CD14-positive monocyte (primary cell): ENCODE results near the gene MYO1D. TPM values are rescaled to one million over a fixed set of nuclear protein-coding genes. Genes with fewer than 3 reads are reported as not detected.
"Not testable (repeated sequence)": the region's sequence is repeated elsewhere in the genome, so short reads cannot be mapped to it uniquely, and the experiment has no call there.

ENCODE experiments used
- DNase-seq, 3 donors: peaks; one replicate each; pipeline ENCODE4 v3.0.0-alpha.2; 2011 to 2022
- H2AFZ ChIP-seq: 2 replicates; pipeline ENCODE4 v1.6.0; 2012; ENCODE audit warnings: mild to moderate bottlenecking, low read depth, low read length, inconsistent platforms; ENCODE audit not compliant: insufficient read depth, poor library complexity, severe bottlenecking
- H3K27ac ChIP-seq, 2 donors: 1 replicate in 1 of 2; 2 replicates in 1 of 2; pipeline ENCODE4 v1.5.1; 2012 to 2013; ENCODE audit warnings: low read length in 2 of 2, control low read depth in 1 of 2, inconsistent platforms in 1 of 2, low read depth in 1 of 2, mild to moderate bottlenecking in 1 of 2
- H3K27me3 ChIP-seq, 2 donors: one replicate each; pipeline versions ENCODE4 v1.6.0 to v1.6.1; 2011 to 2013; ENCODE audit warnings: low read length in 2 of 2; ENCODE audit not compliant: control insufficient read depth in 2 of 2, insufficient read depth in 2 of 2
- H3K36me3 ChIP-seq, 2 donors: replicated peaks in 1 of 2; 1 replicate in 1 of 2; 2 replicates in 1 of 2; pipeline versions ENCODE4 v1.5.1 to v1.6.1; 2012 to 2013; ENCODE audit warnings: low read length in 2 of 2, control low read depth in 1 of 2, inconsistent platforms in 1 of 2, mild to moderate bottlenecking in 1 of 2; ENCODE audit not compliant: insufficient read depth in 2 of 2, control insufficient read depth in 1 of 2
- H3K4me1 ChIP-seq, 2 donors: 1 replicate in 1 of 2; 2 replicates in 1 of 2; pipeline versions ENCODE4 v1.5.1 to v1.6.1; 2012 to 2013; ENCODE audit warnings: low read length in 2 of 2, control low read depth in 1 of 2, inconsistent platforms in 1 of 2, mild to moderate bottlenecking in 1 of 2, moderate library complexity in 1 of 2; ENCODE audit not compliant: insufficient read depth in 2 of 2, control insufficient read depth in 1 of 2
- H3K4me2 ChIP-seq: replicated peaks from 2 replicates; pipeline ENCODE3; 2012; ENCODE audit warnings: low read length, moderate library complexity, mild to moderate bottlenecking; ENCODE audit not compliant: poor library complexity, severe bottlenecking; ENCODE audit errors: extremely low read depth
- H3K4me3 ChIP-seq, 3 experiments: fragments of 200-600 bp in 1 of 3; sonication (generic) in 1 of 3; replicated peaks in 1 of 3; 1 replicate in 2 of 3; 2 replicates in 1 of 3; pipeline ENCODE4 v1.5.1; 2011 to 2013; ENCODE audit warnings: low read length in 3 of 3, mild to moderate bottlenecking in 3 of 3, control low read depth in 2 of 3, low read depth in 2 of 3, inconsistent platforms in 1 of 3, moderate library complexity in 1 of 3
- H3K79me2 ChIP-seq: 2 replicates; pipeline ENCODE4 v1.6.0; 2012; ENCODE audit warnings: mild to moderate bottlenecking, control low read depth, inconsistent platforms, low read length, moderate library complexity; ENCODE audit not compliant: insufficient read depth
- H3K9ac ChIP-seq: 2 replicates; pipeline ENCODE4 v1.6.0; 2017; ENCODE audit warnings: low read length, mild to moderate bottlenecking; ENCODE audit not compliant: insufficient read depth, poor library complexity, severe bottlenecking
- H3K9me3 ChIP-seq, 2 donors: replicated peaks in 1 of 2; 1 replicate in 1 of 2; 2 replicates in 1 of 2; pipeline versions ENCODE4 v1.5.1 to v1.6.1; 2012 to 2013; ENCODE audit warnings: low read length in 2 of 2, control low read depth in 1 of 2; ENCODE audit not compliant: control insufficient read depth in 1 of 2, insufficient read depth in 1 of 2
- H4K20me1 ChIP-seq: 2 replicates; pipeline ENCODE4 v1.6.0; 2012; ENCODE audit warnings: mild to moderate bottlenecking, low read length, control low read depth, moderate library complexity; ENCODE audit not compliant: insufficient read depth
- H3K27ac Mint-ChIP-seq, 7 donors: one replicate each; pipeline ENCODE4 v1.8.0; 2020; ENCODE audit warnings: mild to moderate bottlenecking in 7 of 7, mixed read lengths in 7 of 7, moderate library complexity in 6 of 7, inconsistent platforms in 2 of 7
- H3K27me3 Mint-ChIP-seq, 3 donors: one replicate each; pipeline ENCODE4 v1.8.0; 2021 to 2022; ENCODE audit warnings: low read depth in 3 of 3, mild to moderate bottlenecking in 3 of 3, mixed read lengths in 3 of 3, moderate library complexity in 3 of 3, inconsistent platforms in 1 of 3
- H3K36me3 Mint-ChIP-seq, 2 donors: one replicate each; pipeline ENCODE4 v1.8.0; 2020; ENCODE audit warnings: mixed read lengths in 2 of 2, inconsistent platforms in 1 of 2, mild to moderate bottlenecking in 1 of 2
- H3K4me1 Mint-ChIP-seq: one replicate; pipeline ENCODE4 v1.8.0; 2020; ENCODE audit warnings: mild to moderate bottlenecking, mixed read lengths
- H3K4me3 Mint-ChIP-seq, 2 donors: one replicate each; pipeline ENCODE4 v1.8.0; 2020; ENCODE audit warnings: mild to moderate bottlenecking in 2 of 2, mixed read lengths in 2 of 2, moderate library complexity in 1 of 2
- H3K9me3 Mint-ChIP-seq, 7 donors: one replicate each; pipeline ENCODE4 v1.8.0; 2020 to 2022; ENCODE audit warnings: mixed read lengths in 7 of 7, mild to moderate bottlenecking in 6 of 7, moderate library complexity in 6 of 7, inconsistent platforms in 2 of 7
- WGBS: methylation state at CpG from one replicate; pipeline ENCODE4 v1.1.5; 2013; ENCODE audit warnings: missing lambda C conversion rate; ENCODE audit not compliant: insufficient coverage; 5-methylcytosine and 5-hydroxymethylcytosine counted together
- intact Hi-C, 2 donors: fragments of 100-400 bp; cut with micrococcal nuclease; formaldehyde crosslinking; loops; one replicate each; pipeline versions ENCODE4 v1.15.0 to v1.15.1; 2023
- polyA plus RNA-seq, 3 donors: library from polyadenylated mRNA; depleted of rRNA in 1 of 3; unstranded in 2 of 3; stranded (reverse) in 1 of 3; fragments of 300-500 nt in 2 of 3; fragments of >200 nt in 1 of 3; fragmentation: Illumina TruSeq in 2 of 3; gene quantifications; 1 replicate in 2 of 3; 2 replicates in 1 of 3; pipeline ENCODE4 v1.2.3, GENCODE V29; 2012 to 2021
- TF ChIP-seq, protein P1 (sequence below): fragments of 200-600 bp; IDR thresholded peaks from one replicate; pipeline ENCODE4 v1.8.0; 2022; ENCODE audit warnings: antibody characterized with exemption, mild to moderate bottlenecking

MYO1D gene
- polyA plus RNA-seq, 3 donors: 0.22 to 0.39 (median 0.26) TPM

DNA sequence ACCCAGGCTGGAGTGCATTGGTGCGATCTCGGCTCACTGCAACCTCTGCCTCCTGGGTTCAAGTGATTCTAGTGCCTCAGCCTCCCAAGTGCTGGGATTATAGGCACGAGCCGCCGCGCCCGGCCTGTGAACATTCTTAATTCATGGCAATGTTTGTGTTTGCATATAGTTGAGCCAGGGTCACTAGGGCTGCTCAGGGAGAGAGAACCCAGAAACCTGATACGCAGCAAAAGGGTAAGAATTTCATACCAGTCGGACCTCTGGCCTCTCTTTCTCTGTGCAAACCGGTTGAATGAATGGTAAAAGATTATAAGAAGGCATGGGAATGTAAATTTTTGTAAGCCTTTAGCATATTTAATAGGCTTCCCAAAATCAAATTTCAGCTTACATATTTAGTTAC lies 44.1 kb upstream of the MYO1D start:
- Histone ChIP-seq H3K9ac (no peak overlapping the region), H3K4me1 (no peaks in the 10 kb centered on the region), H3K4me3 (no peak overlapping the region), H2AFZ (no peak overlapping the region), H3K4me2 (no peak overlapping the region), H3K27me3 (peaks cover 3 to 8% of the 10 kb centered on the region in 2 donors), H4K20me1 (no peaks in the 10 kb centered on the region), H3K36me3 (no peaks in the 10 kb centered on the region), H3K27ac (no peak overlapping the region), H3K79me2 (no peaks in the 10 kb centered on the region), H3K9me3 (no peaks in the 10 kb centered on the region)
- Mint-ChIP-seq H3K36me3 (no peaks in the 10 kb centered on the region), H3K27me3 (peaks cover 7 to 9% (median 8%) of the 10 kb centered on the region in 3 donors), H3K4me1 (no peaks in the 10 kb centered on the region), H3K27ac (no peak overlapping the region), H3K4me3 (no peak overlapping the region), H3K9me3 (no peaks in the 10 kb centered on the region)
- 100% methylated on average over 7 of the region's 10 CpGs for WGBS
- TF ChIP-seq, protein P1, sequence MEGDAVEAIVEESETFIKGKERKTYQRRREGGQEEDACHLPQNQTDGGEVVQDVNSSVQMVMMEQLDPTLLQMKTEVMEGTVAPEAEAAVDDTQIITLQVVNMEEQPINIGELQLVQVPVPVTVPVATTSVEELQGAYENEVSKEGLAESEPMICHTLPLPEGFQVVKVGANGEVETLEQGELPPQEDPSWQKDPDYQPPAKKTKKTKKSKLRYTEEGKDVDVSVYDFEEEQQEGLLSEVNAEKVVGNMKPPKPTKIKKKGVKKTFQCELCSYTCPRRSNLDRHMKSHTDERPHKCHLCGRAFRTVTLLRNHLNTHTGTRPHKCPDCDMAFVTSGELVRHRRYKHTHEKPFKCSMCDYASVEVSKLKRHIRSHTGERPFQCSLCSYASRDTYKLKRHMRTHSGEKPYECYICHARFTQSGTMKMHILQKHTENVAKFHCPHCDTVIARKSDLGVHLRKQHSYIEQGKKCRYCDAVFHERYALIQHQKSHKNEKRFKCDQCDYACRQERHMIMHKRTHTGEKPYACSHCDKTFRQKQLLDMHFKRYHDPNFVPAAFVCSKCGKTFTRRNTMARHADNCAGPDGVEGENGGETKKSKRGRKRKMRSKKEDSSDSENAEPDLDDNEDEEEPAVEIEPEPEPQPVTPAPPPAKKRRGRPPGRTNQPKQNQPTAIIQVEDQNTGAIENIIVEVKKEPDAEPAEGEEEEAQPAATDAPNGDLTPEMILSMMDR: no peak
- intact Hi-C loops: no loop called here
- DNase-seq: no peak

DNA sequence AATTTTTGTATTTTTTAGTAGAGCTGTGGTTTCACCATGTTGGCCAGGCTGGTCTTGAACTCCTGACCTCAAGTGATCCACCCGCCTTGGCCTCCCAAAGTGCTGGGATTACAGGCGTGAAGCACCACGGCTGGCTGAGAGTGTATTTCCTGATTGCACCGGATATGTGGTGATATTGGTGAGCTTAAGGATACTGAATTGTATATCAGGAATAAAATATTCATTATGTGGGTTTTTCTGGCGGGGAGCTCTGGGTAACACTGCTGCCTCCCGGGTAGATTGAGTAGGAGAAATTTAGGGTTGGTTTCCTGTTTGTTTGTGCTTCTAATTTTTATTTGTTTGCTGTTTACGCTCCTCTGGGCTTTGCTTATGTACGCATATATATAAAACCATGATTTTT lies 43.4 kb upstream of the MYO1D start:
- Mint-ChIP-seq H3K27me3 (peaks cover 5 to 8% (median 7%) of the 10 kb centered on the region in 3 donors), H3K9me3 (no peaks in the 10 kb centered on the region), H3K4me1 (no peaks in the 10 kb centered on the region), H3K36me3 (no peaks in the 10 kb centered on the region), H3K27ac (no peak overlapping the region), H3K4me3 (no peak overlapping the region)
- intact Hi-C loops: no loop called here
- WGBS: 74% methylated on average over 5 of the region's 8 CpGs
- Histone ChIP-seq H3K4me1 (no peaks in the 10 kb centered on the region), H4K20me1 (no peaks in the 10 kb centered on the region), H3K9ac (no peak overlapping the region), H3K36me3 (no peaks in the 10 kb centered on the region), H3K27me3 (peaks cover 0 to 4% of the 10 kb centered on the region in 2 donors), H3K4me3 (no peak overlapping the region), H3K79me2 (no peaks in the 10 kb centered on the region), H2AFZ (no peak overlapping the region), H3K4me2 (no peak overlapping the region), H3K9me3 (no peaks in the 10 kb centered on the region), H3K27ac (no peak overlapping the region)
- DNase-seq: no peak
- TF ChIP-seq, protein P1: no peak

DNA sequence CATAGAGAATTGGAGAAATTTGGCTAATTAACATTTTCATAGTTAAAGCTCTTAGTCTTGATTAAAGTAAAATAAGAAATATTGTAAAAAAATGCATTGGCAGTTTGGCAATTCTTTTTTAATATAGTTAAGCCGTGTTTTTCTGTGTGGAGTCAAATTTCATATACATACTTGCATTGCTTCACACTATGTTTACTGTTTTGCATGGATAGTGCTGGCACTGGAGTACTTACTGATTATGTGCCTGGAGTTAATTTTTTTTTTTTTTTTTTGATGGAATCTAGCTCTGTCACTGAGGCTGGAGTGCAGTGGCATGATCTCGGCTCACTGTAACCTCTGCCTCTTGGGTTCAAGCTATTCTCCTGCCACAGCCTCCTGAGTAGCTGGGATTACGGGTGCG lies 43.0 kb upstream of the MYO1D start:
- H3K4me1 ChIP-seq, H3K9me3 ChIP-seq, intact Hi-C loops, H3K27me3 ChIP-seq, H3K4me3 ChIP-seq, H3K4me3 Mint-ChIP-seq, H3K4me2 ChIP-seq, H3K9ac ChIP-seq, H2AFZ ChIP-seq, H3K36me3 ChIP-seq, H3K79me2 ChIP-seq, H3K36me3 Mint-ChIP-seq, H3K27ac ChIP-seq, H4K20me1 ChIP-seq, H3K9me3 Mint-ChIP-seq, H3K27ac Mint-ChIP-seq, H3K27me3 Mint-ChIP-seq, DNase-seq, H3K4me1 Mint-ChIP-seq: not testable (repeated sequence)
- WGBS: 100% methylated on average over 2 of the region's 4 CpGs
